Neural crest cell (in vitro differentiated cells): ENCODE measurements around the gene BCO1. TPM values are rescaled to one million over a fixed set of nuclear protein-coding genes. Genes with fewer than 3 reads are reported as not detected.

ENCODE experiments used
- DNase-seq: peaks from one replicate; pipeline ENCODE4 v3.0.0; 2021; ENCODE audit warnings: low read depth, mixed read lengths, low spot score
- H3K27ac Mint-ChIP-seq: one replicate; pipeline ENCODE4 v1.8.0; 2021; ENCODE audit warnings: mild to moderate bottlenecking, mixed read lengths; ENCODE audit not compliant: unreplicated experiment
- H3K27me3 Mint-ChIP-seq: 2 replicates; pipeline ENCODE4 v1.8.0; 2021; ENCODE audit warnings: low read depth, mild to moderate bottlenecking, mixed read lengths
- H3K36me3 Mint-ChIP-seq: 2 replicates; pipeline ENCODE4 v1.8.0; 2021; ENCODE audit warnings: low read depth, mild to moderate bottlenecking, mixed read lengths
- H3K4me1 Mint-ChIP-seq: 2 replicates; pipeline ENCODE4 v1.8.0; 2021; ENCODE audit warnings: mixed read lengths
- H3K4me3 Mint-ChIP-seq: one replicate; pipeline ENCODE4 v1.8.0; 2021; ENCODE audit warnings: mild to moderate bottlenecking, mixed read lengths
- H3K9me3 Mint-ChIP-seq: 2 replicates; pipeline ENCODE4 v1.8.0; 2021; ENCODE audit warnings: mixed read lengths
- CTCF ChIP-seq: fragments of 200-600 bp; sonication (generic); conservative IDR thresholded peaks from 2 replicates; pipeline ENCODE4 v1.5.0; 2021; ENCODE audit warnings: antibody characterized with exemption, mild to moderate bottlenecking
- total RNA-seq: library from RNA; stranded (reverse); gene quantifications from 2 replicates; pipeline ENCODE4 v1.2.1, GENCODE V29; 2021

The BCO1 gene
- total RNA-seq, 1 donor from 2014 or later = not detected

DNA sequence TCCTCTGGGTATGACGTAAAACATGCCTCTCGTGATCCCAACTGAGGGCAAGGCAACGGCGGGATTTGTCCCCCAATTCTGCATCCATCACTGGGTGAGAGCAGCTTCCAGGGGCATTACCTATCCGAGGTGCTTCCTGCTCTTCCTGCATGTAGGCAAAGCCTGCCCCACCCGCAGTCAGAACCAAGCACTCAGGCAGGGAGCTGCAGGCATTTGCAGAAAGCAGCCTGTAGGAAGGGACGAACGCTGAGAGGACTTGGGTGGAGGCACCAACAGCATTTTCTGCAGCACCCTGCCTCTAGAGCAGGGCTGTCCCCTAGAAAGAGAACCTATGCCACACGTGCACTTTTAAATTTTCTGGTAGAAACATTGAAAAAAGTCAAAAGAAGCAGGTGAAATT lies 5.5 kb downstream of the BCO1 start:
- no peaks in the 10 kb centered on the region for H3K36me3 Mint-ChIP-seq
- no peak for DNase-seq
- TF ChIP-seq CTCF = no peak
- no peak overlapping the region for H3K27ac Mint-ChIP-seq
- no peaks in the 10 kb centered on the region for H3K4me1 Mint-ChIP-seq
- H3K27me3 Mint-ChIP-seq = peaks cover 3% of the 10 kb centered on the region
- H3K9me3 Mint-ChIP-seq = no peaks in the 10 kb centered on the region
- no peak overlapping the region for H3K4me3 Mint-ChIP-seq

DNA sequence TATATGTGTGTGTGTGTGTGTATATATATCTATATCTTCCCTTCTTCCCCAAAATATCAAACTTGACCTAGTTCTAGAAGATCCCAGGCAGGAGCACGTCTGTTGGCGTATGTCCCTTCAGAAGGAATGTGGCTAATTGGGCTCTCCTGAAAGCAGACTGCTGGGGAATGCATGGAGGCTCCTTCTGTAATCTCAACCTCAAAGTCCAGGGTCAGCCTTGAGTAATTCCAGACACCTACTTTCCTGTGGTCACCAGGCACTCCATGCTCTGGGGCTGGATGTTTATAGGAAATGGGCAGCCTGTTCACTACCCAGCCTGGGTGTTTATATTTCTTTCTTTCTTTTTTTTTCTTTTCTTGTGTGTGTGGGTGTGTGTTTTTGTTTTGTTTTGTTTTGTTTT lies 13.4 kb downstream of the BCO1 start:
- TF ChIP-seq CTCF = no peak
- H3K36me3 Mint-ChIP-seq = no peaks in the 10 kb centered on the region
- H3K27ac Mint-ChIP-seq = no peak overlapping the region
- H3K27me3 Mint-ChIP-seq = no peaks in the 10 kb centered on the region
- no peak overlapping the region for H3K4me3 Mint-ChIP-seq
- no peaks in the 10 kb centered on the region for H3K4me1 Mint-ChIP-seq
- no peak for DNase-seq
- no peaks in the 10 kb centered on the region for H3K9me3 Mint-ChIP-seq

DNA sequence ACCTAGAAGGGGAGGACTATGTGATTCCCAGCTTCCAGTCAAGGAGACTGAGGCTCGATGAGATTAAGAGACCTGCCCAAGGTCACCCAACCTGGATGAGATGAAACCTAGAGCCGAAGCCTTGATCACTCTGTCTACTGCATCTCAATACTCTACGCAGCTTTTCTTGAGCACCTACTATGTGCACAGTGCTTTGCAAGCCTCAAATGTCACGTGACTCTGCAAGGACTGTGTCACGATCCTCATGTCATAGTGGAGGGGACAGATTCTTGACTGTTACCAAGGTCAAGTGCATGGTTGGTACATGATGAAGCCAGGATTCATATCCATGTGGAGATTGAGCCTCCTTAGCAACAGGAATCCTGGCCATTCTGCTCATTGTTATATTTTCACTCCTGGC lies 14.7 kb downstream of the BCO1 start:
- Mint-ChIP-seq H3K4me1 (no peaks in the 10 kb centered on the region), H3K9me3 (no peaks in the 10 kb centered on the region), H3K4me3 (no peak overlapping the region), H3K27ac (no peak overlapping the region), H3K36me3 (no peaks in the 10 kb centered on the region), H3K27me3 (no peaks in the 10 kb centered on the region)
- TF ChIP-seq CTCF = no peak
- DNase-seq = no peak

- no peak for TF ChIP-seq CTCF
- H3K4me3 Mint-ChIP-seq = no peak overlapping the region
These were observed 16.5 kb downstream of the BCO1 start for GRCh38 chr16:81254922-81255526.

DNA sequence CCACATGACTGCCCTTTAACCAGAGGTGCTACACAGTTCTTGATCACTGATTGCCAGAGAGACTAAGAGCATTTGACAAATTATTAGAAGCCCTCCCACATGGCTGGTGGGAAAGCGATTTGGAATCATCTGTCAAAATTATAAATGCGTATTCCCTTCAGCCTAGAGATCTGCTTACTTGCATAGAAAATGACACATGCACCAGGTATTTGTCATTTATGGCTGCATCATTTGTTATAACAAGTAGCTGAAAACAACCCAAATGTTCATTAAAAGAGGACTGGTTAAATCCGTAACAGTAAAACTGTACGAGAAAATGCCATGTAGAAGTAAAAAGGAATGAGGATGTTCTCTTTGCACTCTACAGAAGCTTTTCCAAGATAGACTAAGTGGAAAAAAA lies 21.4 kb downstream of the BCO1 start:
- H3K4me3 Mint-ChIP-seq = no peak overlapping the region
- H3K27me3 Mint-ChIP-seq = no peaks in the 10 kb centered on the region
- TF ChIP-seq CTCF = no peak
- H3K27ac Mint-ChIP-seq = no peak overlapping the region
- H3K4me1 Mint-ChIP-seq = no peaks in the 10 kb centered on the region
- DNase-seq = no peak
- H3K36me3 Mint-ChIP-seq = no peaks in the 10 kb centered on the region
- peaks cover 2% of the 10 kb centered on the region for H3K9me3 Mint-ChIP-seq

More at GRCh38 chr16:81254922-81255526, 16.5 kb downstream of the BCO1 start:
- Mint-ChIP-seq H3K4me1 (no peaks in the 10 kb centered on the region), H3K27ac (no peak overlapping the region), H3K36me3 (no peaks in the 10 kb centered on the region), H3K9me3 (no peaks in the 10 kb centered on the region), H3K27me3 (no peaks in the 10 kb centered on the region)
- DNase-seq = no peak
